CD8-positive, alpha-beta memory T cell (primary cell): ENCODE data around the gene HBA1. TPM values are rescaled to one million over a fixed set of nuclear protein-coding genes. Genes with fewer than 3 reads are reported as not detected.
"Not testable (repeated sequence)": the region's sequence is repeated elsewhere in the genome, so short reads cannot be mapped to it uniquely, and the experiment has no call there.

Experiments used
- CTCF ChIA-PET: fragments of 350-600 bp; sonication (Branson Sonifier 250); formaldehyde crosslinking; loops from one replicate; lab custom pipeline; 2021; ENCODE audit warnings: antibody characterized with exemption; lab: Charles Lee
- POLR2A ChIA-PET: fragments of 350-600 bp; sonication (Branson Sonifier 250); formaldehyde crosslinking; loops from one replicate; lab custom pipeline; 2021; ENCODE audit warnings: antibody characterized with exemption; lab: Charles Lee
- DNase-seq, 5 donors: peaks; one replicate each; pipeline versions ENCODE4 v3.0.0 to v3.0.0-alpha.2; 2020 to 2022; ENCODE audit warnings: mixed read lengths in 1 of 5
- H3K27ac ChIP-seq: one replicate; pipeline ENCODE4 v1.7.0; 2013; ENCODE audit warnings: low read depth, mild to moderate bottlenecking, low read length, moderate library complexity
- H3K27me3 ChIP-seq: 2 replicates; pipeline ENCODE4 v1.7.0; 2013; ENCODE audit warnings: low read length, mild to moderate bottlenecking; ENCODE audit not compliant: insufficient read depth, poor library complexity, severe bottlenecking
- H3K36me3 ChIP-seq: 2 replicates; pipeline ENCODE4 v1.7.0; 2013; ENCODE audit warnings: mild to moderate bottlenecking, low read length, moderate library complexity; ENCODE audit not compliant: insufficient read depth
- H3K4me1 ChIP-seq: 2 replicates; pipeline ENCODE4 v1.7.0; 2013; ENCODE audit warnings: mild to moderate bottlenecking, low read length, moderate library complexity; ENCODE audit not compliant: insufficient read depth
- H3K4me3 ChIP-seq: 2 replicates; pipeline ENCODE4 v1.7.0; 2013; ENCODE audit warnings: mild to moderate bottlenecking, low read length
- H3K9me3 ChIP-seq: 2 replicates; pipeline ENCODE4 v1.7.0; 2013; ENCODE audit warnings: mild to moderate bottlenecking, low read length
- H3K27ac Mint-ChIP-seq, 8 donors: one replicate each; pipeline ENCODE4 v1.8.0; 2020 to 2021; ENCODE audit warnings: mixed read lengths in 8 of 8, mild to moderate bottlenecking in 6 of 8, inconsistent platforms in 3 of 8, moderate library complexity in 3 of 8
- H3K27me3 Mint-ChIP-seq, 2 donors: one replicate each; pipeline ENCODE4 v1.8.0; 2020 to 2021; ENCODE audit warnings: mixed read lengths in 2 of 2, mild to moderate bottlenecking in 1 of 2, moderate library complexity in 1 of 2
- H3K36me3 Mint-ChIP-seq, 3 donors: one replicate each; pipeline ENCODE4 v1.8.0; 2020 to 2021; ENCODE audit warnings: mixed read lengths in 3 of 3, inconsistent platforms in 1 of 3, mild to moderate bottlenecking in 1 of 3
- H3K4me1 Mint-ChIP-seq, 3 donors: one replicate each; pipeline ENCODE4 v1.8.0; 2020 to 2021; ENCODE audit warnings: mixed read lengths in 3 of 3, inconsistent platforms in 1 of 3, mild to moderate bottlenecking in 1 of 3
- H3K4me3 Mint-ChIP-seq, 7 donors: one replicate each; pipeline ENCODE4 v1.8.0; 2020 to 2021; ENCODE audit warnings: mixed read lengths in 7 of 7, mild to moderate bottlenecking in 6 of 7, moderate library complexity in 4 of 7, inconsistent platforms in 2 of 7
- H3K9me3 Mint-ChIP-seq, 5 donors: one replicate each; pipeline ENCODE4 v1.8.0; 2020 to 2022; ENCODE audit warnings: mixed read lengths in 5 of 5, mild to moderate bottlenecking in 3 of 5, moderate library complexity in 2 of 5, inconsistent platforms in 1 of 5
- polyA plus RNA-seq: library from polyadenylated mRNA; unstranded; fragments of 300-500 nt; fragmentation: Illumina TruSeq; gene quantifications from one replicate; pipeline ENCODE4 v1.2.3, GENCODE V29; 2021
- total RNA-seq, 2 experiments: library from RNA; stranded (reverse); gene quantifications; one replicate each; pipeline ENCODE4 v1.2.3, GENCODE V29; 2021

Gene HBA1
- not detected for total RNA-seq
- 1.6 TPM for polyA plus RNA-seq

GRCh38 chr16:176477-177382, at the start of gene HBA1:
Gene HBA1 (plus strand): TSS chr16:176680. CDS start chr16:176717, 37 bp downstream.
- H3K27ac Mint-ChIP-seq, POLR2A ChIA-PET, H3K4me3 ChIP-seq, H3K9me3 ChIP-seq, H3K36me3 ChIP-seq, H3K9me3 Mint-ChIP-seq, H3K36me3 Mint-ChIP-seq, DNase-seq, H3K4me1 ChIP-seq, CTCF ChIA-PET: not testable (repeated sequence)
- H3K4me3 Mint-ChIP-seq = peak within 1 kb of the TSS in 5 of 7 donors; percentile 17 to 50 (median 27)
- peaks cover 36 to 51% of the 10 kb centered on the region in 2 donors for H3K27me3 Mint-ChIP-seq
- Histone ChIP-seq H3K27me3 (peaks cover 36% of the 10 kb centered on the region), H3K27ac (peak within 1 kb of the TSS; percentile 38)
- peaks cover 0 to 38% (median 4%) of the 10 kb centered on the region in 3 donors for H3K4me1 Mint-ChIP-seq

- DNase-seq = no peak
- Mint-ChIP-seq H3K27ac (peak overlapping the region in 6 of 8 donors; percentile 57 to 91 (median 76)), H3K4me1 (peaks cover 23 to 42% (median 28%) of the 10 kb centered on the region in 3 donors), H3K36me3 (peaks cover 0 to 22% (median 4%) of the 10 kb centered on the region in 3 donors), H3K9me3 (no peaks in the 10 kb centered on the region), H3K27me3 (no peaks in the 10 kb centered on the region), H3K4me3 (peak overlapping the region in 2 of 7 donors; percentile 58 to 68)
- CTCF ChIA-PET = interaction anchor here (0.7 to 1.8 kb wide), 3 partner anchors 22 to 53 kb away, joined by 3 to 4 read pairs (median 3); no protein-coding TSS in a partner anchor
- no peaks in the 10 kb centered on the region for H3K4me1 ChIP-seq
- POLR2A ChIA-PET = no interaction called here
- no peaks in the 10 kb centered on the region for H3K27me3 ChIP-seq
- no peaks in the 10 kb centered on the region for H3K9me3 ChIP-seq
- H3K27ac ChIP-seq = no peak overlapping the region
- no peak overlapping the region for H3K4me3 ChIP-seq
- no peaks in the 10 kb centered on the region for H3K36me3 ChIP-seq
Observed at GRCh38 chr16:129075-129474, 47.4 kb upstream of the HBA1 start.

- CTCF ChIA-PET = interaction anchor here (1.6 kb wide), 1 partner anchor 51 kb away, joined by 4 read pairs; no protein-coding TSS in a partner anchor
- Mint-ChIP-seq H3K4me3 (no peak overlapping the region), H3K27me3 (no peaks in the 10 kb centered on the region), H3K36me3 (peaks cover 0 to 19% (median 4%) of the 10 kb centered on the region in 3 donors), H3K9me3 (no peaks in the 10 kb centered on the region), H3K4me1 (peaks cover 29 to 50% (median 33%) of the 10 kb centered on the region in 3 donors), H3K27ac (peak overlapping the region in 2 of 8 donors; percentile 12 to 75)
- Histone ChIP-seq H3K4me3 (no peak overlapping the region), H3K9me3 (no peaks in the 10 kb centered on the region), H3K36me3 (no peaks in the 10 kb centered on the region), H3K27ac (no peak overlapping the region), H3K4me1 (no peaks in the 10 kb centered on the region), H3K27me3 (no peaks in the 10 kb centered on the region)
- no peak for DNase-seq
- POLR2A ChIA-PET = interaction anchor here (0.6 kb wide), 1 partner anchor 24 kb away, joined by 3 read pairs; no protein-coding TSS in a partner anchor
Observed at GRCh38 chr16:130533-131173, 45.8 kb upstream of the HBA1 start.

- peaks cover 35 to 56% (median 44%) of the 10 kb centered on the region in 3 donors for H3K4me1 Mint-ChIP-seq
- H3K36me3 ChIP-seq = no peaks in the 10 kb centered on the region
- H3K9me3 Mint-ChIP-seq = no peaks in the 10 kb centered on the region
- no peak for DNase-seq
- no peak overlapping the region for H3K4me3 ChIP-seq
- no peaks in the 10 kb centered on the region for H3K27me3 Mint-ChIP-seq
- CTCF ChIA-PET = interaction anchor here (0.7 to 1.6 kb wide), 3 partner anchors 14 to 759 kb away, joined by 3 to 4 read pairs (median 3); no protein-coding TSS in a partner anchor
- no peaks in the 10 kb centered on the region for H3K27me3 ChIP-seq
- H3K9me3 ChIP-seq = no peaks in the 10 kb centered on the region
- peaks cover under 1% of the 10 kb centered on the region for H3K4me1 ChIP-seq
- H3K27ac ChIP-seq = no peak overlapping the region
- peak overlapping the region in 1 of 7 donors; percentile 28 for H3K4me3 Mint-ChIP-seq
- POLR2A ChIA-PET = no interaction called here
- H3K27ac Mint-ChIP-seq = peak overlapping the region in 5 of 8 donors; percentile 16 to 74 (median 47)
- peaks cover 0 to 19% (median 4%) of the 10 kb centered on the region in 3 donors for H3K36me3 Mint-ChIP-seq
Observed at GRCh38 chr16:132120-132519, 44.4 kb upstream of the HBA1 start.

- H3K27me3 Mint-ChIP-seq = no peaks in the 10 kb centered on the region
- H3K4me1 Mint-ChIP-seq = peaks cover 39 to 62% (median 51%) of the 10 kb centered on the region in 3 donors
- Histone ChIP-seq H3K36me3 (no peaks in the 10 kb centered on the region), H3K27me3 (no peaks in the 10 kb centered on the region), H3K4me1 (peaks cover 8% of the 10 kb centered on the region), H3K27ac (no peak overlapping the region), H3K4me3 (no peak overlapping the region), H3K9me3 (no peaks in the 10 kb centered on the region)
- CTCF ChIA-PET = interaction anchor here (0.7 to 1.7 kb wide), 3 partner anchors 16 to 229 kb away, joined by 3 to 5 read pairs (median 4); no protein-coding TSS in a partner anchor
- H3K27ac Mint-ChIP-seq = no peak overlapping the region
- H3K4me3 Mint-ChIP-seq = peak overlapping the region in 1 of 7 donors; percentile 43
- POLR2A ChIA-PET = no interaction called here
- H3K36me3 Mint-ChIP-seq = peaks cover 0 to 23% (median 4%) of the 10 kb centered on the region in 3 donors
- no peaks in the 10 kb centered on the region for H3K9me3 Mint-ChIP-seq
- DNase-seq = no peak
Observed at GRCh38 chr16:133716-134115, 42.8 kb upstream of the HBA1 start.

- Mint-ChIP-seq H3K9me3 (no peaks in the 10 kb centered on the region), H3K4me3 (peak overlapping the region; percentile 73 to 90 (median 82)), H3K27me3 (no peaks in the 10 kb centered on the region), H3K4me1 (peaks cover 25 to 35% (median 33%) of the 10 kb centered on the region in 3 donors), H3K36me3 (peaks cover 0 to 11% (median 2%) of the 10 kb centered on the region in 3 donors), H3K27ac (peak overlapping the region in 5 of 8 donors; percentile 43 to 94 (median 72))
- Histone ChIP-seq H3K4me1 (peaks cover 8% of the 10 kb centered on the region), H3K9me3 (no peaks in the 10 kb centered on the region), H3K4me3 (peak overlapping the region; percentile 37), H3K36me3 (no peaks in the 10 kb centered on the region), H3K27ac (peak overlapping the region; percentile 47), H3K27me3 (no peaks in the 10 kb centered on the region)
- ChIA-PET CTCF (interaction anchor here (1.4 kb wide), 1 partner anchor 14 kb away, joined by 4 read pairs; no protein-coding TSS in a partner anchor), POLR2A (no interaction called here)
- DNase-seq = peak in 4 of 5 donors; percentile 14 to 29 (median 16)
Observed at GRCh38 chr16:138049-138417, 38.4 kb upstream of the HBA1 start.

- no peak overlapping the region for H3K4me3 ChIP-seq
- ChIA-PET POLR2A (interaction anchor here (0.6 kb wide), 1 partner anchor 40 kb away, joined by 3 read pairs; no protein-coding TSS in a partner anchor), CTCF (no interaction called here)
- peaks cover under 1 to 12% of the 10 kb centered on the region in 2 donors for H3K27me3 Mint-ChIP-seq
- DNase-seq = no peak
- no peak overlapping the region for H3K27ac ChIP-seq
- H3K4me3 Mint-ChIP-seq = peak overlapping the region in 6 of 7 donors; percentile 5 to 74 (median 54)
- peaks cover 12 to 21% (median 18%) of the 10 kb centered on the region in 3 donors for H3K4me1 Mint-ChIP-seq
- H3K27ac Mint-ChIP-seq = peak overlapping the region in 4 of 8 donors; percentile 25 to 71 (median 46)
- no peaks in the 10 kb centered on the region for H3K36me3 ChIP-seq
- no peaks in the 10 kb centered on the region for H3K27me3 ChIP-seq
- peaks cover 0 to 7% (median 2%) of the 10 kb centered on the region in 3 donors for H3K36me3 Mint-ChIP-seq
- peaks cover 8% of the 10 kb centered on the region for H3K4me1 ChIP-seq
- H3K9me3 Mint-ChIP-seq = no peaks in the 10 kb centered on the region
- H3K9me3 ChIP-seq = no peaks in the 10 kb centered on the region
Observed at GRCh38 chr16:140175-140857, 36.2 kb upstream of the HBA1 start.
